Ascending aorta (tissue), 2 donors: ENCODE results near the gene TMEM106C. TPM values are rescaled to one million over a fixed set of nuclear protein-coding genes. Genes with fewer than 3 reads are reported as not detected.

Experiments
- DNase-seq, 2 donors: peaks; one replicate each; pipeline ENCODE4 v3.0.0-alpha.2; 2019; ENCODE audit warnings: low spot score in 2 of 2
- H3K27ac ChIP-seq, 2 donors: fragments of 200-600 bp; sonication (generic); one replicate each; pipeline ENCODE4 v1.5.1; 2016 to 2017; ENCODE audit warnings: mild to moderate bottlenecking in 1 of 2
- H3K27me3 ChIP-seq: fragments of 200-600 bp; sonication (generic); one replicate; pipeline ENCODE4 v1.5.1; 2017
- H3K36me3 ChIP-seq, 2 donors: fragments of 200-600 bp; sonication (generic); one replicate each; pipeline ENCODE4 v1.5.1; 2016
- H3K4me1 ChIP-seq, 2 donors: fragments of 200-600 bp; sonication (generic); one replicate each; pipeline ENCODE4 v1.5.1; 2016 to 2017; ENCODE audit warnings: mild to moderate bottlenecking in 1 of 2
- H3K4me3 ChIP-seq, 2 donors: fragments of 200-600 bp; sonication (generic); one replicate each; pipeline ENCODE4 v1.5.1; 2016 to 2017; ENCODE audit warnings: mild to moderate bottlenecking in 1 of 2
- H3K9me3 ChIP-seq, 2 donors: fragments of 200-600 bp; sonication (generic); one replicate each; pipeline ENCODE4 v1.5.1; 2016
- CTCF ChIP-seq, 3 experiments: fragments of 200-600 bp in 2 of 3; fragments of 450-650 bp in 1 of 3; sonication (generic) in 2 of 3; IDR thresholded peaks; one replicate each; pipeline ENCODE4 v1.5.1; 2016 to 2019; ENCODE audit warnings: antibody characterized with exemption in 3 of 3, mild to moderate bottlenecking in 1 of 3, moderate library complexity in 1 of 3
- intact Hi-C: fragments of 100-400 bp; cut with DNase I; formaldehyde crosslinking; loops from one replicate; pipeline ENCODE4 v1.15.1; 2023
- total RNA-seq: library from RNA; depleted of rRNA; stranded (reverse); fragments of >200 nt; gene quantifications from one replicate; pipeline ENCODE4 v1.1.0, GENCODE V29; 2016

Gene TMEM106C
- total RNA-seq, 1 donor from 2014 or later, result 120 TPM

DNA sequence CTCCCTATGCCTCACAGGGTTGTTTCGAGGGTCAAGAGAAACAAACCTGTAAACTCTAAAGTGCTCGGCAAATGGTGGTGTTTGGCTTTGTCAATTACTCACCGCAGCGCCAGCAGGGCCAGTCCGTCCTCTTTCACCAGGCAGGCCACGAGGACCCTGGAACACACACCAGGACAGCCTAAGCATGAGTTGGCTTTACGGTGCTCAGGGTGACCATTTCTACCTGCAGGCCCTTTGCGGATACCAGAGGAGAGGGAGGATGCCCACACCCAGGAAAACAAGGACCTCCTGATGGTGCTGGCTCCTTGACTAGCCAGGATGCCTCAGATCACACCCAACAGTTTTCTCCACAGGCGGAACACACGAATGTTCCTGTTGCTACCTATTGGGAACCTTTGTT is 29.4 kb downstream of the TMEM106C start:
- Histone ChIP-seq H3K36me3 (no peaks in the 10 kb centered on the region), H3K9me3 (no peaks in the 10 kb centered on the region), H3K27ac (no peak overlapping the region), H3K27me3 (no peaks in the 10 kb centered on the region), H3K4me1 (no peaks in the 10 kb centered on the region), H3K4me3 (no peak overlapping the region)
- TF ChIP-seq CTCF (IDR thresholded peaks at IDR 0.05), result no peak
- intact Hi-C loops, result no loop called here
- DNase-seq, result no peak

- Histone ChIP-seq H3K9me3 (no peaks in the 10 kb centered on the region), H3K27me3 (no peaks in the 10 kb centered on the region), H3K27ac (no peak overlapping the region), H3K4me1 (no peaks in the 10 kb centered on the region), H3K4me3 (no peak overlapping the region), H3K36me3 (no peaks in the 10 kb centered on the region)
- intact Hi-C loops, result no loop called here
- TF ChIP-seq CTCF (IDR thresholded peaks at IDR 0.05), result no peak
- no peak for DNase-seq
Observed at GRCh38 chr12:47993491-47993890, 30.1 kb downstream of the TMEM106C start.

DNA sequence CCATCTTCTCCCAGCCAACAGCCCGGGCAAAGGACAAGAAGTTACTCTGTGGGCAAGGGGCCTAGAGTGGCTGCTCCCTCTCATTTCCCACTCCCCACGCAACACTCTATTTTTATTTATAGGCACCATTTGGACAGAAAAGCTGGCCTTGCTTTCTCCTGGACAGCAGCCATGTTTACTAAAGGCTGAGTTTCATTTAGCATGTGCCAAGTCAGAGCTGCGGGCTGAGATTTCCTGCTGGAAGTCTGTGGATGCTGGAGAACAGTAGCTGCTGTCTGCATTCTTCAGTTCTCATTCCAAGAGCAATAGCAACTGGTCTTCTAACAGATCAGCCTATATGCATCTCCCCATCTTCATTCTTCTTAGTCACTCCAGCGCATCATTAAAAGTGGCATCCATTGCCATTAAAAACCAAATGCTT is 32.6 kb downstream of the TMEM106C start:
- H3K4me3 ChIP-seq, result no peak overlapping the region
- intact Hi-C loops, result no loop called here
- no peaks in the 10 kb centered on the region for H3K36me3 ChIP-seq
- no peaks in the 10 kb centered on the region for H3K4me1 ChIP-seq
- no peak for DNase-seq
- H3K9me3 ChIP-seq, result no peaks in the 10 kb centered on the region
- no peaks in the 10 kb centered on the region for H3K27me3 ChIP-seq
- H3K27ac ChIP-seq, result no peak overlapping the region
- TF ChIP-seq CTCF (IDR thresholded peaks at IDR 0.05), result no peak

- no peak for DNase-seq
- intact Hi-C loops, result no loop called here
- Histone ChIP-seq H3K4me1 (peaks cover 0 to 3% of the 10 kb centered on the region in 2 donors), H3K4me3 (no peak overlapping the region), H3K27me3 (no peaks in the 10 kb centered on the region), H3K36me3 (no peaks in the 10 kb centered on the region), H3K27ac (no peak overlapping the region), H3K9me3 (no peaks in the 10 kb centered on the region)
- no peak for TF ChIP-seq CTCF (IDR thresholded peaks at IDR 0.05)
Observed at GRCh38 chr12:47997321-47997720, 33.9 kb downstream of the TMEM106C start.

DNA sequence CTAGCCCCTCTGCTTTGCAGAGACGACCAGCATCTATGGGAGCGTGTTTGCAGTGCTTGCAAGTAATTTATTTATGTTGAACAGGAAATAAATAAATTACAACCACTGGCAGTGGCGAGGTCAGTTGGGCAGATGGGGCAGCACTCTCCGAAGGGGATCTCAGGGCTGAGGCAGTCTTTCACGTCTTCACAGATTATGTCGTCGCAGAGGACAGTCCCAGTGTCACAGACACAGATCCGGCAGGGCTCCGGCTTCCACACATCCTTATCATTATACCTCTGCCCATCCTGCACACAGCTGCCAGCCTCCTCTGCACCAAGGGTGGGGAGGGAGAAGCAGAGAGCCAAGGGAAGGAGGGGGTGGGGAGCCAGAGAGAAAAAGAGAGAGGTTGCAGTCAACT is 36.4 kb downstream of the TMEM106C start:
- Histone ChIP-seq H3K4me3 (no peak overlapping the region), H3K4me1 (peaks cover 13 to 27% of the 10 kb centered on the region in 2 donors), H3K27me3 (peaks cover 10% of the 10 kb centered on the region), H3K36me3 (no peaks in the 10 kb centered on the region), H3K9me3 (no peaks in the 10 kb centered on the region), H3K27ac (no peak overlapping the region)
- DNase-seq, result no peak
- intact Hi-C loops, result loop anchor here (10.0 kb wide), 1 partner anchor 155 kb away; the partner anchor contains the start of gene ASB8
- TF ChIP-seq CTCF (IDR thresholded peaks at IDR 0.05), result no peak
